GM19025 (cell line): ENCODE data around the gene ZNHIT6.

Experiments used
- ATAC-seq: cut with Tn5 transposase; IDR thresholded peaks from one replicate; pipeline ENCODE4 v1.9.1; 2021; ENCODE audit warnings: mild to moderate bottlenecking, low read depth, moderate library complexity; ENCODE audit not compliant: unreplicated experiment

The ZNHIT6 gene

DNA sequence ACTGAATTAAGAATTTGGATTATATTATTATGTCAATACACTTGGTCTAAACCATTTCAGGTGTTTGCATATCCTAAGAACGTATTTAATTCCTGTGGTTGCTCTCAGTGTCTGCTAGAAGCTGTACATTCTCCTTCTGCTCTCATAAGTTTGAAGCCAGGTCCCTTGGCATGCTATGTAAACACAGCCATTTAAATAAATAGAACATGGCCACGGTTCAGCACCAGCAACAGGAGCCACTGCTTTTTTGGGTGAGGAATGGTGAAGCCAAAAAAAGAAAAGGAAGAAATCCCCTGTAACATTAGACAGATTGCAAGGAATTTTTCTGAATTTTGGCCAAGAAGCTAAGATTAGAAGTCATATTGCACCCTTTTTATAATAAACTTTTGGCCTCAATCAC, 108.6 kb downstream of the ZNHIT6 start:
- no peak for ATAC-seq
